T-helper 2 cell treated with Interferon-gamma antibody and Interleukin-4, amounts not matched to agents 100 ng/mL and 5 ng/mL, for 36 hours (primary cell): Measurements from ENCODE around the gene TRAPPC14. TPM values are rescaled to one million over a fixed set of nuclear protein-coding genes. Genes with fewer than 3 reads are reported as not detected.
"Not testable (repeated sequence)": the region's sequence is repeated elsewhere in the genome, so short reads cannot be mapped to it uniquely, and the experiment has no call there.

Source experiments
- intact Hi-C: fragments of 100-400 bp; cut with micrococcal nuclease; formaldehyde crosslinking; loops from one replicate; pipeline ENCODE4 v1.15.1; 2023
- total RNA-seq: library from RNA; stranded (reverse); gene quantifications from 2 replicates; pipeline ENCODE4 v1.2.3, GENCODE V29; 2022

TRAPPC14 gene
- total RNA-seq: 49.5 and 50.9 TPM in 2 replicates

GRCh38 chr7:100158229-100159098 is at the start of gene TRAPPC14:
TSS of gene TRAPPC14 (minus strand) at chr7:100158723. CDS start at chr7:100158499, 224 bp downstream.
- intact Hi-C loops: loop anchor here (1.0 to 5.0 kb wide), 2 partner anchors 10 to 49 kb away; partner anchors contain the start of gene LAMTOR4

- intact Hi-C loops: no loop called here
Observed at GRCh38 chr7:100204454-100204853, 45.9 kb upstream of the TRAPPC14 start.

- intact Hi-C loops: no loop called here
Observed at GRCh38 chr7:100200693-100201092, 42.2 kb upstream of the TRAPPC14 start.

GRCh38 chr7:100198266-100198665 is 39.7 kb upstream of the TRAPPC14 start:
- intact Hi-C loops: no loop called here

GRCh38 chr7:100195901-100196322 is 37.4 kb upstream of the TRAPPC14 start:
- intact Hi-C loops: not testable (repeated sequence)

GRCh38 chr7:100195222-100195621 is 36.7 kb upstream of the TRAPPC14 start:
- intact Hi-C loops: no loop called here

- intact Hi-C loops: no loop called here
Observed at GRCh38 chr7:100192969-100193368, 34.4 kb upstream of the TRAPPC14 start.

GRCh38 chr7:100192281-100192862 is 33.8 kb upstream of the TRAPPC14 start:
- intact Hi-C loops: not testable (repeated sequence)

- intact Hi-C loops: no loop called here
Observed at GRCh38 chr7:100191775-100192174, 33.3 kb upstream of the TRAPPC14 start.

GRCh38 chr7:100190048-100190711 is 31.7 kb upstream of the TRAPPC14 start:
- intact Hi-C loops: no loop called here

- intact Hi-C loops: no loop called here
Observed at GRCh38 chr7:100189061-100189460, 30.5 kb upstream of the TRAPPC14 start.

- intact Hi-C loops: no loop called here
Observed at GRCh38 chr7:100185726-100186125, 27.2 kb upstream of the TRAPPC14 start.

- intact Hi-C loops: not testable (repeated sequence)
Observed at GRCh38 chr7:100183090-100183489, 24.6 kb upstream of the TRAPPC14 start.

- intact Hi-C loops: not testable (repeated sequence)
Observed at GRCh38 chr7:100182616-100183015, 24.1 kb upstream of the TRAPPC14 start.

GRCh38 chr7:100180084-100180483 is 21.6 kb upstream of the TRAPPC14 start:
- intact Hi-C loops: not testable (repeated sequence)

GRCh38 chr7:100177045-100178001 is 18.8 kb upstream of the TRAPPC14 start, which contains the start of the genes GPC2 and STAG3:
TSS of gene GPC2 (minus strand) at chr7:100177381. CDS start at chr7:100177199, 182 bp downstream.
TSS of gene STAG3 (plus strand) at chr7:100177918. CDS start at chr7:100180557, 2,639 bp downstream.
- intact Hi-C loops: loop anchor here (1.0 to 5.0 kb wide), 3 partner anchors 9 to 45 kb away; partner anchors contain the start of genes GAL3ST4 and LAMTOR4

GRCh38 chr7:100176096-100177044 is 17.8 kb upstream of the TRAPPC14 start:
- intact Hi-C loops: loop anchor here (1.0 to 5.0 kb wide), 3 partner anchors 8 to 46 kb away; partner anchors contain the start of genes GAL3ST4 and LAMTOR4

- intact Hi-C loops: loop anchor here (5.0 kb wide), 1 partner anchor 47 kb away; no protein-coding TSS in a partner anchor
Observed at GRCh38 chr7:100175296-100175935, 16.9 kb upstream of the TRAPPC14 start.

- intact Hi-C loops: no loop called here
Observed at GRCh38 chr7:100174582-100174981, 16.1 kb upstream of the TRAPPC14 start.
